ENCODE measurements around the gene PRKCZ. TPM values are rescaled to one million over a fixed set of nuclear protein-coding genes. Genes with fewer than 3 reads are reported as not detected.

PRKCZ gene
- total and polyA plus RNA-seq, 9 donors, result 3.4 to 16.1 (median 5.8) TPM

GRCh38 chr1:2175681-2176454 is 125.7 kb downstream of the PRKCZ start:
- intact Hi-C loops (cut with DNase I), result loop anchor here in 2 of 4 donors (5.0 to 10.0 kb wide), 3 partner anchors 201 to 369 kb away; no protein-coding TSS in a partner anchor
- peak overlapping the region in 1 of 2 donors; percentile 12 for H3K27ac ChIP-seq
- TF ChIP-seq EP300 (IDR thresholded peaks at IDR 0.05), result no peak
- TF ChIP-seq POLR2A (IDR thresholded peaks at IDR 0.05), result no peak
- peak in 2 of 3 donors; percentile 34 to 48 for TF ChIP-seq CTCF (IDR thresholded peaks at IDR 0.05)
- no peaks in the 10 kb centered on the region for H3K36me3 ChIP-seq
- no peaks in the 10 kb centered on the region for H3K9me3 ChIP-seq
- peak; percentile 54 to 74 (median 64) for DNase-seq
- peaks cover 9% of the 10 kb centered on the region for H3K4me1 ChIP-seq (ENCODE audit: insufficient read depth)
- 19 to 46% (median 22%) methylated on average over 41 to 42 of the region's 42 CpGs for WGBS, 3 donors
- H3K27me3 ChIP-seq, result no peaks in the 10 kb centered on the region
- H3K4me3 ChIP-seq, result no peak overlapping the region

GRCh38 chr1:2176615-2177014 is 126.4 kb downstream of the PRKCZ start:
- intact Hi-C loops (cut with DNase I), result loop anchor here in 2 of 4 donors (5.0 to 10.0 kb wide), 3 partner anchors 201 to 368 kb away; no protein-coding TSS in a partner anchor
- DNase-seq, result peak in 2 of 5 donors; percentile 42 to 47
- Histone ChIP-seq H3K27me3 (no peaks in the 10 kb centered on the region), H3K4me3 (no peak overlapping the region), H3K36me3 (no peaks in the 10 kb centered on the region), H3K9me3 (no peaks in the 10 kb centered on the region), H3K27ac (no peak overlapping the region), H3K4me1 (ENCODE audit: insufficient read depth) (peaks cover 9% of the 10 kb centered on the region)
- no peak for TF ChIP-seq EP300 (IDR thresholded peaks at IDR 0.05)
- 26 to 49% (median 28%) methylated on average over 10 of the region's 10 CpGs for whole genome bisulfite sequencing, 3 donors

GRCh38 chr1:2177541-2177940 is 127.3 kb downstream of the PRKCZ start:
- WGBS, 3 donors, result 89 to 96% (median 94%) methylated on average over 12 to 21 of the region's 21 CpGs
- intact Hi-C loops (cut with DNase I), result loop anchor here in 2 of 4 donors (5.0 to 10.0 kb wide), 3 partner anchors 200 to 367 kb away; no protein-coding TSS in a partner anchor
- DNase-seq, result peak in 2 of 5 donors; percentile 32
- no peak overlapping the region for H3K27ac ChIP-seq
- H3K4me3 ChIP-seq, result no peak overlapping the region
- TF ChIP-seq EP300 (IDR thresholded peaks at IDR 0.05) (no peak), CTCF (IDR thresholded peaks at IDR 0.05) (no peak)
- no peaks in the 10 kb centered on the region for H3K9me3 ChIP-seq
- no peaks in the 10 kb centered on the region for H3K27me3 ChIP-seq
- peaks cover 9% of the 10 kb centered on the region for H3K4me1 ChIP-seq (ENCODE audit: insufficient read depth)
- no peaks in the 10 kb centered on the region for H3K36me3 ChIP-seq

- no peaks in the 10 kb centered on the region for H3K36me3 ChIP-seq
- H3K27me3 ChIP-seq, result no peaks in the 10 kb centered on the region
- no peaks in the 10 kb centered on the region for H3K9me3 ChIP-seq
- DNase-seq, result peak in 2 of 5 donors; percentile 21 to 29
- peaks cover 9% of the 10 kb centered on the region for H3K4me1 ChIP-seq (ENCODE audit: insufficient read depth)
- WGBS, 3 donors, result 78 to 83% (median 80%) methylated on average over 18 of the region's 18 CpGs
- TF ChIP-seq EP300 (IDR thresholded peaks at IDR 0.05) (no peak), POLR2A (IDR thresholded peaks at IDR 0.05) (no peak), CTCF (IDR thresholded peaks at IDR 0.05) (no peak)
- intact Hi-C loops (cut with DNase I), result loop anchor here in 2 of 4 donors (5.0 to 10.0 kb wide), 3 partner anchors 199 to 367 kb away; no protein-coding TSS in a partner anchor
- no peak overlapping the region for H3K27ac ChIP-seq
- H3K4me3 ChIP-seq, result no peak overlapping the region
Measured at GRCh38 chr1:2177946-2178538, 127.8 kb downstream of the PRKCZ start.
